CD4-positive, alpha-beta memory T cell (primary cell): ENCODE data around the gene ZMYND8. TPM values are rescaled to one million over a fixed set of nuclear protein-coding genes. Genes with fewer than 3 reads are reported as not detected.
A peak's percentile ranks its signal among the peaks of the same experiment; 100 is the strongest.
"Not testable (repeated sequence)": the region's sequence is repeated elsewhere in the genome, so short reads cannot be mapped to it uniquely, and the experiment has no call there.

ENCODE experiments used
- CTCF ChIA-PET: fragments of 350-600 bp; sonication (Branson Sonifier 250); formaldehyde crosslinking; loops from one replicate; lab custom pipeline; 2021; ENCODE audit warnings: inconsistent platforms; ENCODE audit not compliant: partially characterized antibody; lab: Charles Lee
- POLR2A ChIA-PET: fragments of 350-600 bp; sonication (Branson Sonifier 250); formaldehyde crosslinking; loops from one replicate; lab custom pipeline; 2021; ENCODE audit not compliant: partially characterized antibody; lab: Charles Lee
- DNase-seq, 5 donors: peaks; one replicate each; pipeline versions ENCODE4 v3.0.0 to v3.0.0-alpha.2; 2020 to 2022; ENCODE audit warnings: mixed read lengths in 1 of 5
- H3K27ac ChIP-seq: one replicate; pipeline ENCODE4 v1.7.0; 2013; ENCODE audit warnings: low read depth, low read length
- H3K27me3 ChIP-seq: 2 replicates; pipeline ENCODE4 v1.7.0; 2013; ENCODE audit warnings: mild to moderate bottlenecking, low read length, moderate library complexity; ENCODE audit not compliant: insufficient read depth
- H3K36me3 ChIP-seq: 2 replicates; pipeline ENCODE4 v1.7.0; 2013; ENCODE audit warnings: mild to moderate bottlenecking, low read length, moderate library complexity; ENCODE audit not compliant: insufficient read depth
- H3K4me1 ChIP-seq: 2 replicates; pipeline ENCODE4 v1.7.0; 2013; ENCODE audit warnings: mild to moderate bottlenecking, low read length, moderate library complexity; ENCODE audit not compliant: insufficient read depth
- H3K4me3 ChIP-seq, 2 donors: one replicate each; pipeline ENCODE4 v1.7.0; 2013; ENCODE audit warnings: low read length in 2 of 2, mild to moderate bottlenecking in 1 of 2
- H3K9me3 ChIP-seq, 2 donors: one replicate each; pipeline ENCODE4 v1.7.0; 2013; ENCODE audit warnings: low read length in 2 of 2, control low read depth in 1 of 2; ENCODE audit not compliant: control insufficient read depth in 1 of 2
- H3K27ac Mint-ChIP-seq, 7 donors: one replicate each; pipeline ENCODE4 v1.8.0; 2020 to 2021; ENCODE audit warnings: mixed read lengths in 7 of 7, mild to moderate bottlenecking in 6 of 7, inconsistent platforms in 3 of 7, moderate library complexity in 3 of 7
- H3K27me3 Mint-ChIP-seq, 2 donors: one replicate each; pipeline ENCODE4 v1.8.0; 2020 to 2021; ENCODE audit warnings: mixed read lengths in 2 of 2
- H3K36me3 Mint-ChIP-seq, 2 donors: one replicate each; pipeline ENCODE4 v1.8.0; 2020 to 2021; ENCODE audit warnings: mixed read lengths in 2 of 2, inconsistent platforms in 1 of 2, mild to moderate bottlenecking in 1 of 2
- H3K4me1 Mint-ChIP-seq, 4 donors: one replicate each; pipeline ENCODE4 v1.8.0; 2020 to 2021; ENCODE audit warnings: mixed read lengths in 4 of 4, mild to moderate bottlenecking in 1 of 4
- H3K4me3 Mint-ChIP-seq, 8 donors: one replicate each; pipeline ENCODE4 v1.8.0; 2020 to 2021; ENCODE audit warnings: mixed read lengths in 8 of 8, mild to moderate bottlenecking in 7 of 8, moderate library complexity in 6 of 8, inconsistent platforms in 3 of 8
- H3K9me3 Mint-ChIP-seq, 8 donors: one replicate each; pipeline ENCODE4 v1.8.0; 2020 to 2021; ENCODE audit warnings: mixed read lengths in 8 of 8, mild to moderate bottlenecking in 5 of 8, inconsistent platforms in 3 of 8, moderate library complexity in 1 of 8
- intact Hi-C: fragments of 100-400 bp; cut with micrococcal nuclease; formaldehyde crosslinking; loops from one replicate; pipeline ENCODE4 v1.15.1; 2023
- polyA plus RNA-seq, 2 donors: library from polyadenylated mRNA; unstranded; fragments of 300-500 nt; fragmentation: Illumina TruSeq; gene quantifications; one replicate each; pipeline ENCODE4 v1.2.3, GENCODE V29; 2021
- total RNA-seq, 2 experiments: library from RNA; stranded (reverse); gene quantifications; one replicate each; pipeline ENCODE4 v1.2.3, GENCODE V29; 2021

The ZMYND8 gene
- total and polyA plus RNA-seq, 4 experiments from 2014 or later, result 3.5 to 48.5 (median 33.9) TPM

GRCh38 chr20:47295129-47295813 is 61.2 kb downstream of the ZMYND8 start:
- no peak overlapping the region for H3K4me3 Mint-ChIP-seq
- Histone ChIP-seq H3K36me3 (peaks cover 61% of the 10 kb centered on the region), H3K27me3 (no peaks in the 10 kb centered on the region), H3K9me3 (no peaks in the 10 kb centered on the region), H3K4me3 (no peak overlapping the region), H3K27ac (no peak overlapping the region), H3K4me1 (no peaks in the 10 kb centered on the region)
- ChIA-PET POLR2A (interaction anchor here (1.1 kb wide), 1 partner anchor 61 kb away, joined by 3 read pairs; the partner anchor contains the start of gene ZMYND8), CTCF (interaction anchor here (0.9 to 4.4 kb wide), 2 partner anchors 17 to 88 kb away, joined by 3 to 31 read pairs; no protein-coding TSS in a partner anchor)
- no peaks in the 10 kb centered on the region for H3K27me3 Mint-ChIP-seq
- peaks cover 0 to 4% (median 2%) of the 10 kb centered on the region in 4 donors for H3K4me1 Mint-ChIP-seq
- H3K36me3 Mint-ChIP-seq, result peaks cover 65 to 83% of the 10 kb centered on the region in 2 donors
- intact Hi-C loops, result no loop called here
- peak overlapping the region in 3 of 7 donors; percentile 10 to 46 (median 31) for H3K27ac Mint-ChIP-seq
- H3K9me3 Mint-ChIP-seq, result peaks cover 0 to 3% (median 0%) of the 10 kb centered on the region in 8 donors
- no peak for DNase-seq

- H3K9me3 Mint-ChIP-seq, result peaks cover 0 to 3% (median 0%) of the 10 kb centered on the region in 8 donors
- no peak overlapping the region for H3K4me3 Mint-ChIP-seq
- intact Hi-C loops, result no loop called here
- POLR2A ChIA-PET, result no interaction called here
- Histone ChIP-seq H3K4me1 (no peaks in the 10 kb centered on the region), H3K9me3 (no peaks in the 10 kb centered on the region), H3K27ac (no peak overlapping the region), H3K36me3 (peaks cover 63% of the 10 kb centered on the region), H3K27me3 (no peaks in the 10 kb centered on the region), H3K4me3 (no peak overlapping the region)
- H3K27me3 Mint-ChIP-seq, result no peaks in the 10 kb centered on the region
- CTCF ChIA-PET, result interaction anchor here (4.4 kb wide), 1 partner anchor 90 kb away, joined by 31 read pairs; no protein-coding TSS in a partner anchor
- H3K4me1 Mint-ChIP-seq, result peaks cover 0 to 2% (median 0%) of the 10 kb centered on the region in 4 donors
- DNase-seq, result no peak
- peak overlapping the region in 3 of 7 donors; percentile 22 to 60 (median 55) for H3K27ac Mint-ChIP-seq
- H3K36me3 Mint-ChIP-seq, result peaks cover 72 to 87% of the 10 kb centered on the region in 2 donors
Measured at GRCh38 chr20:47293631-47294030, 62.9 kb downstream of the ZMYND8 start.

- no peaks in the 10 kb centered on the region for H3K4me1 ChIP-seq
- ChIA-PET POLR2A (no interaction called here), CTCF (interaction anchor here (1.1 kb wide), 1 partner anchor 91 kb away, joined by 3 read pairs; no protein-coding TSS in a partner anchor)
- no peak overlapping the region for H3K4me3 ChIP-seq
- H3K9me3 ChIP-seq, result no peaks in the 10 kb centered on the region
- H3K36me3 Mint-ChIP-seq, result peaks cover 66 to 85% of the 10 kb centered on the region in 2 donors
- H3K4me1 Mint-ChIP-seq, result peaks cover 0 to 2% (median 0%) of the 10 kb centered on the region in 4 donors
- no peaks in the 10 kb centered on the region for H3K27me3 ChIP-seq
- no peaks in the 10 kb centered on the region for H3K27me3 Mint-ChIP-seq
- peaks cover 52% of the 10 kb centered on the region for H3K36me3 ChIP-seq
- H3K4me3 Mint-ChIP-seq, result no peak overlapping the region
- no peak for DNase-seq
- H3K9me3 Mint-ChIP-seq, result peaks cover 0 to 3% (median 0%) of the 10 kb centered on the region in 8 donors
- no peak overlapping the region for H3K27ac ChIP-seq
- no peak overlapping the region for H3K27ac Mint-ChIP-seq
- intact Hi-C loops, result no loop called here
Measured at GRCh38 chr20:47292581-47292980, 63.9 kb downstream of the ZMYND8 start.

DNA sequence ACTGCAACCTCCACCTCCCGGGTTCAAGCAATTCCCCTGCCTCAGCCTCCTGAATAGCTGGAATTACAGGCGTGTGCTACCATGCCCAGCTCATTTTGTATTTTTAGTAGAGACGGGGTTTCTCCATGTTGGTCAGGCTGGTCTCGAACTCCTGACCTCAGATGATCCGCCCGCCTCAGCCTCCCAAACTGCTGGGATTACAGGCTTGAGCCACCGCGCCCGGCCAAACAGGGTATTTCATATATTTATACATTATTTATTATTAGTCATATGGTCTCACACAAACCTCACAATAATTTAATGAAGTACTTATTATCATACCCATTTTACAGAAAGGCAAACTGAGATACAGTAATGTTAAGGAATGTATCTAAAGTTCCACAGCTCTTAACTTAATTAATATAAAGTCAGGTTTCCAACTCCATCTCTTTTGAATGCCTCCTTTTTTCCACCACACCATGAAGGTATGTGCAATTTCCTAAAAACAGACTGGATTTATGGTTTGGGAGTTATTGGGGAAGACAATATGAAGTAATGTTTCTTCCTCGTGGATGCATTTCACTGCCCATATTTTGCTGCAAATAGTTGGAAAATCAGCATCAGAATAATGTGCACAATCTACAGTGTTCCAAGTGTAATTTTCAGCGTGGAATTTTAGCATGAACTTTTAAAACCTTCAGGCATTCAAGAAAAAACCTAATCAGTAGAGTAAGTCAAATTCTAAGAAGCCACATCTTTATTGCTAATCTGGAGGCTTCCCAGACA is 65.7 kb downstream of the ZMYND8 start:
- Mint-ChIP-seq H3K9me3 (peaks cover 0 to 3% (median 0%) of the 10 kb centered on the region in 8 donors), H3K4me3 (no peak overlapping the region), H3K4me1 (peaks cover 0 to 2% (median 0%) of the 10 kb centered on the region in 4 donors), H3K36me3 (peaks cover 64 to 82% of the 10 kb centered on the region in 2 donors), H3K27ac (no peak overlapping the region), H3K27me3 (no peaks in the 10 kb centered on the region)
- H3K9me3 ChIP-seq, result no peaks in the 10 kb centered on the region
- no peaks in the 10 kb centered on the region for H3K4me1 ChIP-seq
- no peak overlapping the region for H3K4me3 ChIP-seq
- ChIA-PET CTCF (interaction anchor here (0.6 to 2.1 kb wide), 3 partner anchors 17 to 945 kb away, joined by 3 to 12 read pairs (median 10); no protein-coding TSS in a partner anchor), POLR2A (no interaction called here)
- no peak for DNase-seq
- H3K27ac ChIP-seq, result no peak overlapping the region
- H3K36me3 ChIP-seq, result peaks cover 51% of the 10 kb centered on the region
- intact Hi-C loops, result no loop called here
- no peaks in the 10 kb centered on the region for H3K27me3 ChIP-seq

DNA sequence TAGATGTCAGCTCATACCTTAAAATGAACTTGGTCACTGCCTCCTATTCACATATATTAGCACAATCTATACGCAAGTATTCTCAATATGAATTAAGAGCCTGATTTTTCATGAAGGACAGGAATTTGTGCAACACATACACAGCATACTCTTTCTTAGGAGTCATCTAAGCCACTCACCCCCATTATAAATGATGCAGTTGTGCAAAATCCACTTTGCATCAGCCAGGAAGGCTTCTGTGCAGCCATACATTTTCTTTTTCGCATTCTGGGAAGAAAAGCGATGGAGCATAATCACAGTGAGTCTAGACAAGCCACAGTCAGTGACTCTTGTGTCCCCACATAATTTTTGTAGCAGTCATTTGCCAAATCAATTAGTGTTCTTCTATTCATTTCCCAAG is 66.5 kb downstream of the ZMYND8 start:
- H3K9me3 ChIP-seq, result no peaks in the 10 kb centered on the region
- H3K27ac ChIP-seq, result no peak overlapping the region
- no peaks in the 10 kb centered on the region for H3K4me1 ChIP-seq
- intact Hi-C loops, result no loop called here
- H3K27ac Mint-ChIP-seq, result no peak overlapping the region
- H3K4me1 Mint-ChIP-seq, result peaks cover 0 to 2% (median 0%) of the 10 kb centered on the region in 4 donors
- ChIA-PET POLR2A (no interaction called here), CTCF (interaction anchor here (0.6 to 2.1 kb wide), 3 partner anchors 16 to 946 kb away, joined by 3 to 12 read pairs (median 10); no protein-coding TSS in a partner anchor)
- no peak overlapping the region for H3K4me3 Mint-ChIP-seq
- no peak overlapping the region for H3K4me3 ChIP-seq
- DNase-seq, result no peak
- peaks cover 49% of the 10 kb centered on the region for H3K36me3 ChIP-seq
- peaks cover 0 to 3% (median 0%) of the 10 kb centered on the region in 8 donors for H3K9me3 Mint-ChIP-seq
- H3K36me3 Mint-ChIP-seq, result peaks cover 59 to 79% of the 10 kb centered on the region in 2 donors
- no peaks in the 10 kb centered on the region for H3K27me3 Mint-ChIP-seq
- H3K27me3 ChIP-seq, result no peaks in the 10 kb centered on the region

- Histone ChIP-seq H3K27me3 (no peaks in the 10 kb centered on the region), H3K4me3 (no peak overlapping the region), H3K27ac (no peak overlapping the region), H3K4me1 (no peaks in the 10 kb centered on the region), H3K9me3 (no peaks in the 10 kb centered on the region), H3K36me3 (peaks cover 50% of the 10 kb centered on the region)
- Mint-ChIP-seq H3K4me1 (no peaks in the 10 kb centered on the region), H3K9me3 (peaks cover 0 to 3% (median 0%) of the 10 kb centered on the region in 8 donors), H3K36me3 (peaks cover 60 to 79% of the 10 kb centered on the region in 2 donors), H3K27me3 (no peaks in the 10 kb centered on the region), H3K4me3 (no peak overlapping the region), H3K27ac (peak overlapping the region in 2 of 7 donors; percentile 13 to 50)
- POLR2A ChIA-PET, result no interaction called here
- CTCF ChIA-PET, result interaction anchor here (2.1 to 5.4 kb wide), 2 partner anchors 16 to 94 kb away, joined by 10 to 33 read pairs; no protein-coding TSS in a partner anchor
- DNase-seq, result no peak
- intact Hi-C loops, result no loop called here
Measured at GRCh38 chr20:47289096-47289495, 67.4 kb downstream of the ZMYND8 start.

DNA sequence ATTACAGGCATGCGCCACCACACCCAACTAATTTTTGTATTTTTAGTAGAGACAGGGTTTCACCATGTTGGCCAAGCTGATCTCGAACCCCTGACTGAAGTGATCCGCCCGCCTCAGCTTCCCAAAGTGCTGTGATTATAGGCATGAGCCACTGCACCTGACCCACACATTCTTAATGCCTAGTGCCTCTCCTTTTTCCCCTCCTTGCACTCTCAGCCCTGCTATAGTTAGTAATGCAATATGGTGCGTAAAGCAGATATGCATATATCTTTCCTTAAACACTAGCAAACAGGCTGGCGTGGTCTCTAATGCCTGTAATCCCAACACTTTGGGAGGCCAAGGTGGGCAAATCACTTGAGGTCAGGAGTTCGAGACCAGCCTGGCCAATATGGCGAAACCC is 68.0 kb downstream of the ZMYND8 start:
- H3K4me3 ChIP-seq, H3K4me3 Mint-ChIP-seq, H3K9me3 ChIP-seq, intact Hi-C loops, H3K27me3 ChIP-seq, H3K27ac Mint-ChIP-seq, DNase-seq, H3K27me3 Mint-ChIP-seq, H3K4me1 ChIP-seq, H3K4me1 Mint-ChIP-seq, POLR2A ChIA-PET, H3K27ac ChIP-seq, H3K9me3 Mint-ChIP-seq: not testable (repeated sequence)
- CTCF ChIA-PET, result interaction anchor here (2.4 to 5.4 kb wide), 2 partner anchors 15 to 95 kb away, joined by 12 to 33 read pairs; no protein-coding TSS in a partner anchor
- peaks cover 59 to 80% of the 10 kb centered on the region in 2 donors for H3K36me3 Mint-ChIP-seq
- peaks cover 52% of the 10 kb centered on the region for H3K36me3 ChIP-seq
